GM12873 (cell line): ENCODE results near the gene AMH.

Experiments
- TF ChIP-seq, protein P1 (sequence below): IDR thresholded peaks from 2 replicates; pipeline ENCODE4 v1.5.1; 2012; ENCODE audit warnings: low read depth, mild to moderate bottlenecking, moderate library complexity, low read length, control low read depth; ENCODE audit not compliant: insufficient read depth; ENCODE audit errors: missing control alignments

Gene AMH

DNA sequence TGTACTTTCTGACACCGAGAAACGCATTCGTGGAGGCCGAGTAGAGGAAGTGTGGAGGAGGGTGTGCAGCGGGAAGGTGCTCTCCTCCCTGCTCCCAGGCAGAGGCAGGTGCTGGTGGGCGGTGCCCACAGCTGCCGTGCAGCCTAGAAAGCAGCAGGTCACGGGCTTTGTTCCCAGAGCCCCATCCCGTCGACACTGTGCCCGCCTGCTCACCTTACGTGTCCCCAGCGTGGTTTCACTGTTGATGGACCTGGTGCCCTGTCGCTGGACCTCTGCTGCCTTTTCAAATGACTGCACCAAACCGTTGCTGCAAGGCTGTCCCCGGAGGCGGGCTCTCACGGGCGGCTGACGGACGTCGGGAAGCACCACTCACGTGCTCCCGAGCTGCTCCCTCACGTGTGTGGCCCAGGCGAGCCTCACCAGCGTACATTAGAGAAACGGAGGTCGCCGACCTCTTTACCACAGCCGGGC, 33.8 kb upstream of the AMH start:
- TF ChIP-seq, protein P1, sequence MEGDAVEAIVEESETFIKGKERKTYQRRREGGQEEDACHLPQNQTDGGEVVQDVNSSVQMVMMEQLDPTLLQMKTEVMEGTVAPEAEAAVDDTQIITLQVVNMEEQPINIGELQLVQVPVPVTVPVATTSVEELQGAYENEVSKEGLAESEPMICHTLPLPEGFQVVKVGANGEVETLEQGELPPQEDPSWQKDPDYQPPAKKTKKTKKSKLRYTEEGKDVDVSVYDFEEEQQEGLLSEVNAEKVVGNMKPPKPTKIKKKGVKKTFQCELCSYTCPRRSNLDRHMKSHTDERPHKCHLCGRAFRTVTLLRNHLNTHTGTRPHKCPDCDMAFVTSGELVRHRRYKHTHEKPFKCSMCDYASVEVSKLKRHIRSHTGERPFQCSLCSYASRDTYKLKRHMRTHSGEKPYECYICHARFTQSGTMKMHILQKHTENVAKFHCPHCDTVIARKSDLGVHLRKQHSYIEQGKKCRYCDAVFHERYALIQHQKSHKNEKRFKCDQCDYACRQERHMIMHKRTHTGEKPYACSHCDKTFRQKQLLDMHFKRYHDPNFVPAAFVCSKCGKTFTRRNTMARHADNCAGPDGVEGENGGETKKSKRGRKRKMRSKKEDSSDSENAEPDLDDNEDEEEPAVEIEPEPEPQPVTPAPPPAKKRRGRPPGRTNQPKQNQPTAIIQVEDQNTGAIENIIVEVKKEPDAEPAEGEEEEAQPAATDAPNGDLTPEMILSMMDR, result no peak

DNA sequence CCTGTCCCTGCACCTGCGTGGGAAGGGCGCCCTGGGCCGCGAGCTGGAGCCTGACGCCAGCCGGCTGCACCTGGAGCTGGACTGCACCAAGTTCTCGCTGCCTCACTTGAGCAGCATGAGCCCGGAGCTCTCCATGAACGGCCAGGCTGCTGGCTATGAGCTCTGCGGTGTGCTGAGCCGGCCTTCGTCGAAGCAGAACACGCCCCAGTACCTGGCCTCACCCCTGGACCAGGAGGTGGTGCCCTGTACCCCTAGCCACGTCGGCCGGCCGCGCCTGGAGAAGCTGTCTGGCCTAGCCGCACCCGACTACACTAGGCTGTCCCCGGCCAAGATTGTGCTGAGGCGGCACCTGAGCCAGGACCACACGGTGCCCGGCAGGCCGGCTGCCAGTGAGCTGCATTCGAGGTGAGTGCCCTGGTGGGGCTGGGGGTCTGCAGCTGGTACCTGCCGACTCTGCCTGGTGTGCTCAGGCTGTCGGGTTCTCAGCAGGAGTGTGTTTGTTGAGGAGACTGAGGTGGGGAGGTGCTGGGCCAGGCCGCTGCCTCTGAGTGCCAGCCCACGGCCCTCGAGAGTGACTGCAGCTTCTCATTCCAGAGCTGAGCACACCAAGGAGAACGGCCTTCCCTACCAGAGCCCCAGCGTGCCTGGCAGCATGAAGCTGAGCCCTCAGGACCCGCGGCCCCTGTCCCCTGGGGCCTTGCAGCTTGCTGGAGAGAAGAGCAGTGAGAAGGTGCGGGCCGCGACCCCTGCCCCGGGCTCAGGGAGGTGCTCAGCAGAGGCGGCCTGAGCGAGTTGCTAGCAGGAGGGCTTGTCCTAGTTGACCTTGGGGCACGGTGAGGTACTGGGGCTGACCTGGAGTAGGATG, 32.5 kb upstream of the AMH start:
- TF ChIP-seq, protein P1, result no peak

DNA sequence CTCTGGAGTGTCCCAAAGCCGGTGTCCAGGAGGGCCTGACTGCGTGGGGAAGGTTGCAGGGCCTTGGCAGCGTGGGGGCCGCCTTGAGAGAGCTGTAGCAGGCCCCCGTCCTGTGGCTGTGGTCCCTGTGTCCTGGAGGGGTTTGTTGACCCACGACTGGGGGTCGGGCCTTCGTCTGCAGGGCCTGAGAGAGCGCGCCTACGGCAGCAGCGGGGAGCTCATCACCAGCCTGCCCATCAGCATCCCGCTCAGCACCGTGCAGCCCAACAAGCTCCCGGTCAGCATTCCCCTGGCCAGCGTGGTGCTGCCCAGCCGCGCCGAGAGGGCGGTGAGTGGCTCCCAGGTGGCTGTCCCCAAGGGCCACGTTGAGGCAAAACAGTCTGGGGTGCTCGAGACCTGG, 31.5 kb upstream of the AMH start:
- TF ChIP-seq, protein P1, result no peak

DNA sequence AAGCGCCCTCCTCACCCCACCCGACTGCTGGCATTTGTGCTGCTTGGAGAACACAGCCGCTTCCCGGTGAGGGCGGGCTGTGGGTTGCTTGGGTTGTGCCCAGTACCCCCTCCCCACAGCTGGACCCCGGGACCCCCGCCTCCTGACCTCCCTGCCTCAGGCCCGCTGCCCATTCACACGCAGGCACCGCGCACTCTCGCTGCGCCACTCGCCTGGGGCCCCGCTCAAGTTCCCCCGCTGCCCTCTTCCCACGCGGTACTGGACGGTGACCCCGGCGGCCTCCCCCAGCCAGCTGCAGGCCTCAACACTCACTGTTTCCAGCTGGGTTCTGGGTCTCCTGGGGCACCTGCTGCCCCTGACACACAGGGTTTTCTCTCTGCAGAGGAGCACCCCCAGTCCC, 29.4 kb upstream of the AMH start:
- TF ChIP-seq, protein P1, result no peak

DNA sequence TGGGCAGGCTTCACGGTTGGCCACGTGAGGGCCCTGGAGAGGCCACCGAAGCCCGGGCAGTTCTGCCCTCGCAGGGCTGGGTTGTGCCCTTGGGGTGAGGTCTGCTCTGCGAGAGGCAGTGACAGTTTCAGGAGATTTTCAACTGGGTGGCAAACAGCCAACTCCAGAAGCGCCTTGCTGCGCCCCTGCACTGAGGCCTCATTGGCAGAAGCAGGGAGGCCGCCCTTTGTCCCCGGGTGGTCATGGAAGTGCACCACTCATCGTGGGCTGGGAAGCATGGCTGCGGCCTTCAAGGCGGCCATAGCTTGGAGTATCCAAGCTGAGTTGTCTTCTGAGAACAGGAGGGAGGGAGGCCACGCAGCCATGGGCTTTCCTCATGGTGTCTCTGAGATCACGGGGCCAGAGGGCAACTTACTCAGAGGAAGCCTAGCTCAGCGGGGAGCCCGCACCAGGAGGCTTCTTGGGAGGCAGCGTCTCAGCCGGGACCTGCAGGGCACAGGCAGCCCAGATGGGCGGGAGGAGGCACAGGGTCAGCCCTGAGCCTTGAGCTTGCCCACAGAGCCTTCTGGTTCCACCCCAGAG, 27.8 kb upstream of the AMH start:
- TF ChIP-seq, protein P1, result no peak

DNA sequence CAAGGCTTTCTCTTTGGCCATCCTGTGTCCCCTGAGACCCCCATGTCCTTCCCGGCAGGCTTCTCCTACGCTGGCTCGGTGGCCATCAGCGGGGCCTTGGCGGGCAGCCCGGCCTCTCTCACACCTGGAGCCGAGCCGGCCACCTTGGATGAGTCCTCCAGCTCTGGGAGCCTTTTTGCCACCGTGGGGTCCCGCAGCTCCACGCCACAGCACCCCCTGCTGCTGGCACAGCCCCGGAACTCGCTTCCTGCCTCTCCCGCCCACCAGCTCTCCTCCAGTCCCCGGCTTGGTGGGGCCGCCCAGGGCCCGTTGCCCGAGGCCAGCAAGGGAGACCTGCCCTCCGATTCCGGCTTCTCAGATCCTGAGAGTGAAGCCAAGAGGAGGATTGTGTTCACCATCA, 27.2 kb upstream of the AMH start:
- TF ChIP-seq, protein P1, result peak; percentile 17

DNA sequence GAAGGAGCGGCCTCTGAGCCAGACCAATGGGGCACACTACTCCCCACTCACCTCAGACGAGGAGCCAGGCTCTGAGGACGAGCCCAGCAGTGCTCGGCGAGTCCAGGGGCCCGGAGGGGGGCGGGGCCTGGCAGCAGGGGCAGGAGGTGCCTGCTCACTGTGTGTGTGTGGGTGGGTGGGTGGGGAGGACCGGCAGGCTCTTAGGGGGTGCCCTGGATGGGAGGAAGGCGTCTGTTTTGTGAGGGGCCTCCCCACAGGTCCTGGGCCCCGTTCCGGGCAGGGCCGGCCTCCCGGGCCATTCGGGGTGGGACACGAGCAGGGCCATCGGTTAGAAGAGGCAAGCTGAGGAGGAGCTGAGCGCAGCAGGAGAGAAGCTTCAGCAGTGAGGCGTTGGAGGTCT, 25.7 kb upstream of the AMH start:
- TF ChIP-seq, protein P1, result no peak
